A549 (cell line): ENCODE results near the gene ATXN10.

Experiments
- CEBPB ChIP-seq, 2 experiments: fragments of >200 bp in 1 of 2; sonication (Bioruptor Twin) in 1 of 2; formaldehyde crosslinking in 1 of 2; IDR thresholded peaks; 2 replicates each; pipeline ENCODE4 v1.6.1; 2012 to 2016
- EHMT2 ChIP-seq: fragments of 200-600 bp; sonication (generic); IDR thresholded peaks from 2 replicates; pipeline ENCODE4 v1.6.1; 2016; ENCODE audit warnings: antibody characterized with exemption, low read depth, mild to moderate bottlenecking, moderate library complexity
- KDM5A ChIP-seq: fragments of 200-600 bp; sonication (generic); IDR thresholded peaks from 2 replicates; pipeline ENCODE4 v1.6.1; 2016; ENCODE audit warnings: antibody characterized with exemption, mild to moderate bottlenecking
- PBX3 ChIP-seq: IDR thresholded peaks from 2 replicates; pipeline ENCODE4 v1.6.1; 2012
- RAD21 ChIP-seq, 2 experiments: fragments of >200 bp in 1 of 2; sonication (Bioruptor Twin) in 1 of 2; formaldehyde crosslinking in 1 of 2; IDR thresholded peaks in 1 of 2; conservative IDR thresholded peaks in 1 of 2; 2 replicates in 1 of 2; 3 replicates in 1 of 2; pipeline ENCODE4 v1.6.1; 2012 to 2018; ENCODE audit warnings: inconsistent platforms in 1 of 2
- RCOR1 ChIP-seq: fragments of 150-350 bp; IDR thresholded peaks from 2 replicates; pipeline ENCODE4 v1.6.1; 2014; ENCODE audit warnings: antibody characterized with exemption, low read length, low read depth
- RFX5 ChIP-seq: fragments of 450-650 bp; IDR thresholded peaks from 2 replicates; pipeline ENCODE4 v1.7.1; 2014; ENCODE audit warnings: antibody characterized with exemption, mild to moderate bottlenecking, moderate library complexity
- RNF2 ChIP-seq: fragments of 200-600 bp; sonication (generic); IDR thresholded peaks from 2 replicates; pipeline ENCODE4 v1.6.1; 2016; ENCODE audit warnings: low read depth, mild to moderate bottlenecking, antibody characterized with exemption, moderate library complexity, borderline replicate concordance
- SMC3 ChIP-seq: fragments of >200 bp; sonication (Bioruptor Twin); formaldehyde crosslinking; IDR thresholded peaks from 3 replicates; pipeline ENCODE4 v1.6.1; 2018; ENCODE audit warnings: inconsistent platforms
- TF ChIP-seq, protein P1 (sequence below): fragments of >200 bp; sonication (Bioruptor Twin); formaldehyde crosslinking; IDR thresholded peaks from 3 replicates; pipeline ENCODE4 v1.5.1; 2016
- TF ChIP-seq, protein P2 (sequence below): IDR thresholded peaks from 2 replicates; pipeline ENCODE4 v1.6.1; 2012; ENCODE audit warnings: low read depth, borderline replicate concordance

DNA sequence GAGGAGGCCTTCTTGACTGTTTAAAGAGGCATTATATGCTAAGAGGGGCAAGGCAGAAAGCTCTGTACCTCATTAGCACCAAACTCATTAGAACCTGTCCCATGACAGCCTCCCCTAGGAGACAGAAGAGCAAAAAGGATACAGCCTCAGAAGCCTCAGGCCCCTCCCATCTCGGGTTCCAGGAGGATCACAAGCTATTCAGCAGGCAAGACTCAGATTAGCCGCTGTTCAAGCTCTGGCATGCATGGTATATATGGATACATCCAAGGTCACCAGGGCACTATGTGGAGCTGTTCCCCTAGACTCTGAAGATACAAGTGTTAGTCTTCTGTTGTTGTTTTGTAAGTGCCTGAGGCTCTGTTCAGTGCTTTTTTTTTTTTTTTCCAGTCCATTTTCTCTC lies 32.1 kb downstream of the ATXN10 start:
- TF ChIP-seq, protein P1, sequence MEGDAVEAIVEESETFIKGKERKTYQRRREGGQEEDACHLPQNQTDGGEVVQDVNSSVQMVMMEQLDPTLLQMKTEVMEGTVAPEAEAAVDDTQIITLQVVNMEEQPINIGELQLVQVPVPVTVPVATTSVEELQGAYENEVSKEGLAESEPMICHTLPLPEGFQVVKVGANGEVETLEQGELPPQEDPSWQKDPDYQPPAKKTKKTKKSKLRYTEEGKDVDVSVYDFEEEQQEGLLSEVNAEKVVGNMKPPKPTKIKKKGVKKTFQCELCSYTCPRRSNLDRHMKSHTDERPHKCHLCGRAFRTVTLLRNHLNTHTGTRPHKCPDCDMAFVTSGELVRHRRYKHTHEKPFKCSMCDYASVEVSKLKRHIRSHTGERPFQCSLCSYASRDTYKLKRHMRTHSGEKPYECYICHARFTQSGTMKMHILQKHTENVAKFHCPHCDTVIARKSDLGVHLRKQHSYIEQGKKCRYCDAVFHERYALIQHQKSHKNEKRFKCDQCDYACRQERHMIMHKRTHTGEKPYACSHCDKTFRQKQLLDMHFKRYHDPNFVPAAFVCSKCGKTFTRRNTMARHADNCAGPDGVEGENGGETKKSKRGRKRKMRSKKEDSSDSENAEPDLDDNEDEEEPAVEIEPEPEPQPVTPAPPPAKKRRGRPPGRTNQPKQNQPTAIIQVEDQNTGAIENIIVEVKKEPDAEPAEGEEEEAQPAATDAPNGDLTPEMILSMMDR, result no peak
- no peak for TF ChIP-seq KDM5A
- no peak for TF ChIP-seq RNF2
- no peak for TF ChIP-seq RFX5
- TF ChIP-seq RCOR1, result no peak
- TF ChIP-seq SMC3, result no peak
- TF ChIP-seq CEBPB (IDR thresholded peaks at IDR 0.05), result no peak
- TF ChIP-seq, protein P2, sequence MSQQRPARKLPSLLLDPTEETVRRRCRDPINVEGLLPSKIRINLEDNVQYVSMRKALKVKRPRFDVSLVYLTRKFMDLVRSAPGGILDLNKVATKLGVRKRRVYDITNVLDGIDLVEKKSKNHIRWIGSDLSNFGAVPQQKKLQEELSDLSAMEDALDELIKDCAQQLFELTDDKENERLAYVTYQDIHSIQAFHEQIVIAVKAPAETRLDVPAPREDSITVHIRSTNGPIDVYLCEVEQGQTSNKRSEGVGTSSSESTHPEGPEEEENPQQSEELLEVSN, result no peak
- no peak for TF ChIP-seq RAD21 (conservative IDR thresholded peaks at IDR 0.05 in 1 of 2, IDR thresholded peaks at IDR 0.05 in 1 of 2)
- no peak for TF ChIP-seq PBX3
- no peak for TF ChIP-seq EHMT2
